ENCODE results near the gene NR1H4.

Gene NR1H4

DNA sequence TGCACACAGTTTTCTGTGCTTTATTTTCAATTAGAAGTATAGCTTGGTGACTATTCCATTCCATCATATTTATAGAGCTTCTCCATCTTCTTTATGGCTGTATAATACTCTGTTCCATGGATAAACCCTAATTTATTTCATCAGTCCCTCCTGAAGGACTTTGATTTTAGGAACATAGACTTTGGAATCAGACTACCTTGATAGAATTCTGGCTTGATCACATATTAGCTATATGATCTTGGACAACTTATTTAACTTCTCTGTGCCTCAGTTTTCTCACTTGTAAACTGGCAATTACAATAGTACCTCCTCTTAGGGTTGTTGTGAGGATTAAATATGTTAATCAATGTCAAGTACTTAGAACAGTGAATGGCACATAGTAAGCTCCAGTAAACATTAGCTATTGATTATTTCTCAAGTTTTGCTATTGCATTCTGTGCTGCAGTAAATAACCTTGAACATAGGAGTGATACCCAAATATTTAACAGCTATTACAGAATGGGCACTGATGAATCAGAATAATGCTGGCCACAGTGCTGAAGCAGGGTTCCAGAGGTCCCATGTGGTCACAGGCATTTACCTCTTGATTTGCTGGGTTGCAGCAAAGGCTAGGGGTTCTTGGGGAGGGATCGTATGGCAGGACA lies 12.2 kb upstream of the NR1H4 start:
- CTCF ChIA-PET = interaction anchor here (0.6 to 2.0 kb wide), 5 partner anchors 10 to 35 kb away, joined by 3 to 6 read pairs (median 5); partner anchors contain the start of gene NR1H4
- POLR2A ChIA-PET = interaction anchor here (0.6 kb wide), 1 partner anchor 1664 kb away, joined by 3 read pairs; no protein-coding TSS in a partner anchor
- no peak for TF ChIP-seq CTCF (IDR thresholded peaks at IDR 0.05; ENCODE audit: control extremely low read depth, extremely low read depth, low read depth, missing control alignments)
- DNase-seq (ENCODE audit: extremely low spot score) = no peak

- POLR2A ChIA-PET = no interaction called here
- DNase-seq (ENCODE audit: extremely low spot score) = no peak
- no peak for TF ChIP-seq CTCF (IDR thresholded peaks at IDR 0.05; ENCODE audit: control extremely low read depth, extremely low read depth, low read depth, missing control alignments)
- CTCF ChIA-PET = interaction anchor here (1.2 kb wide), 1 partner anchor 11 kb away, joined by 4 read pairs; no protein-coding TSS in a partner anchor
These were observed 10.0 kb upstream of the NR1H4 start for GRCh38 chr12:100463661-100464060.

GRCh38 chr12:100464529-100464928 lies 9.1 kb upstream of the NR1H4 start:
- TF ChIP-seq CTCF (IDR thresholded peaks at IDR 0.05; ENCODE audit: control extremely low read depth, extremely low read depth, low read depth, missing control alignments) = no peak
- no peak for DNase-seq (ENCODE audit: extremely low spot score)
- CTCF ChIA-PET = interaction anchor here (1.2 kb wide), 1 partner anchor 12 kb away, joined by 4 read pairs; no protein-coding TSS in a partner anchor
- POLR2A ChIA-PET = no interaction called here

- no peak for TF ChIP-seq CTCF (IDR thresholded peaks at IDR 0.05; ENCODE audit: control extremely low read depth, extremely low read depth, low read depth, missing control alignments)
- CTCF ChIA-PET = interaction anchor here (1.0 to 1.4 kb wide), 2 partner anchors 9 to 20 kb away, joined by 4 read pairs; no protein-coding TSS in a partner anchor
- POLR2A ChIA-PET = no interaction called here
- no peak for DNase-seq (ENCODE audit: extremely low spot score)
These were observed 5.5 kb upstream of the NR1H4 start for GRCh38 chr12:100468126-100468525.

GRCh38 chr12:100472325-100472724 lies 1.3 kb upstream of the NR1H4 start:
- TF ChIP-seq CTCF (IDR thresholded peaks at IDR 0.05; ENCODE audit: control extremely low read depth, extremely low read depth, low read depth, missing control alignments) = no peak
- DNase-seq (ENCODE audit: extremely low spot score) = no peak
- ChIA-PET CTCF (interaction anchor here (0.8 to 1.2 kb wide), 2 partner anchors 9 to 18 kb away, joined by 3 read pairs; no protein-coding TSS in a partner anchor), POLR2A (no interaction called here)

DNA sequence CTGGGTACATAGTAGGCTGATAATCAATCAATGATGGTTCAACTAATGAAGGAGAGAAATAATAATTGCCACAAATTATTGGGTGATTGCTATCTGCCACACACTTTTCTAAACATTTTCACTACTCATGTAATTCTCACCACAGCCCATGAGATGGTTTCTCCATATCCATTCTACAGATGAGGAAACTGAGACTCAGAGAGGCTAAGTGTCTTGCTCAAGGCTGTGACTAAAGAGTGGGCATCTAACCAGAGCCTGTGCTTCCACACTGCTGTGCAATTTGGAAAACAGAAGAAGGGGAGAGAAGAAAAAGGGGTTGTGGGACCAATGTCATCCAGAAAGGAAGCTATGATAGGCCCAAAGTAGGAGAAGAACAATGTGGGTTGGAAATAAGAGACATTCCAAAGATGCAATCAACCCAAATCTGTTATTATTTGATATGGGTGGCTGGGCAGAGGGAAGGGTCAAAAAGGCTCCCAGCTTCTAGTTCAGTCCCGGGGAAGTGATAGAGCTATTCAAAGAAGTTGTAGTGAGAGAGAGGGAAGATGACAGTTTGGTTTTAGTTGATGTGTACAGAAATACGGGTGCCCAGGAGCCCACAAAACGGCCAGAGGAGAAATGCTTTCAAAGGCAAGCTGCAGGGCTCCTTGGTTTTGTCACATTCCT lies 483 bp upstream of the NR1H4 start:
- CTCF ChIA-PET = interaction anchor here (1.2 to 1.5 kb wide), 2 partner anchors 11 to 17 kb away, joined by 3 to 5 read pairs; no protein-coding TSS in a partner anchor
- DNase-seq (ENCODE audit: extremely low spot score) = no peak
- no peak for TF ChIP-seq CTCF (IDR thresholded peaks at IDR 0.05; ENCODE audit: control extremely low read depth, extremely low read depth, low read depth, missing control alignments)
- POLR2A ChIA-PET = no interaction called here

Measured in GM10248 (cell line).